GM12878 (cell line): ENCODE measurements around the gene RPL18. TPM values are rescaled to one million over a fixed set of nuclear protein-coding genes. Genes with fewer than 3 reads are reported as not detected.

Experiments
- ATF7 ChIP-seq: fragments of 450-650 bp; IDR thresholded peaks from 2 replicates; pipeline ENCODE4 v1.6.1; 2016; ENCODE audit warnings: low read depth, mild to moderate bottlenecking
- BACH1 ChIP-seq: fragments of 450-650 bp; IDR thresholded peaks from 2 replicates; pipeline ENCODE4 v1.6.1; 2017; ENCODE audit warnings: mild to moderate bottlenecking, borderline replicate concordance
- BCL3 ChIP-seq: IDR thresholded peaks from 2 replicates; pipeline ENCODE4 v1.6.1; 2011; ENCODE audit warnings: borderline replicate concordance, low read depth, mild to moderate bottlenecking, moderate library complexity, low read length; ENCODE audit not compliant: insufficient read depth, poor library complexity, severe bottlenecking
- ETV6 ChIP-seq, 2 experiments: fragments of 450-650 bp in 1 of 2; IDR thresholded peaks in 1 of 2; conservative IDR thresholded peaks in 1 of 2; 2 replicates each; pipeline ENCODE4 v1.6.1; 2014; ENCODE audit warnings: antibody characterized with exemption in 1 of 2, borderline replicate concordance in 1 of 2, low read depth in 1 of 2, mild to moderate bottlenecking in 1 of 2, moderate library complexity in 1 of 2
- HDAC2 ChIP-seq: fragments of 200-600 bp; sonication (generic); IDR thresholded peaks from 2 replicates; pipeline ENCODE4 v1.6.1; 2017
- MEF2A ChIP-seq: IDR thresholded peaks from 2 replicates; pipeline ENCODE4 v1.6.1; 2011; ENCODE audit warnings: low read depth, mild to moderate bottlenecking, low read length, moderate library complexity; ENCODE audit not compliant: insufficient read depth
- MLLT1 ChIP-seq: fragments of 450-650 bp; IDR thresholded peaks from 2 replicates; pipeline ENCODE4 v1.6.1; 2016; ENCODE audit warnings: mild to moderate bottlenecking
- PAX5 ChIP-seq: IDR thresholded peaks from 2 replicates; pipeline ENCODE4 v1.6.1; 2011; ENCODE audit warnings: low read depth, low read length, borderline replicate concordance
- PAX8 ChIP-seq: fragments of 450-650 bp; IDR thresholded peaks from 2 replicates; pipeline ENCODE4 v1.6.1; 2017; ENCODE audit warnings: mild to moderate bottlenecking, moderate library complexity
- RBBP5 ChIP-seq: fragments of 200-600 bp; sonication (generic); conservative IDR thresholded peaks from 2 replicates; pipeline ENCODE4 v1.6.1; 2016
- SIX5 ChIP-seq: IDR thresholded peaks from 2 replicates; pipeline ENCODE4 v1.6.1; 2011; ENCODE audit warnings: mild to moderate bottlenecking, low read depth, low read length, moderate library complexity; ENCODE audit not compliant: severe bottlenecking
- SPI1 ChIP-seq: IDR thresholded peaks from 2 replicates; pipeline ENCODE4 v1.6.1; 2011; ENCODE audit warnings: low read depth, mild to moderate bottlenecking, low read length, moderate library complexity, borderline replicate concordance; ENCODE audit not compliant: insufficient read depth
- SREBF1 ChIP-seq: IDR thresholded peaks from 2 replicates; pipeline ENCODE4 v1.6.1; 2012; ENCODE audit warnings: mild to moderate bottlenecking, low read length
- YY1 ChIP-seq: IDR thresholded peaks from 2 replicates; pipeline ENCODE4 v1.6.1; 2011; ENCODE audit warnings: low read depth, mild to moderate bottlenecking, low read length
- ZBTB4 ChIP-seq: fragments of 450-650 bp; formaldehyde crosslinking; IDR thresholded peaks from 2 replicates; pipeline ENCODE4 v1.4.0; 2022; ENCODE audit warnings: mild to moderate bottlenecking, moderate library complexity
- ZBTB40 ChIP-seq: fragments of 450-650 bp; IDR thresholded peaks from 2 replicates; pipeline ENCODE4 v1.6.1; 2016; ENCODE audit warnings: mild to moderate bottlenecking, moderate library complexity, borderline replicate concordance
- ZNF217 ChIP-seq: fragments of 450-650 bp; IDR thresholded peaks from 2 replicates; pipeline ENCODE4 v1.6.1; 2017; ENCODE audit warnings: antibody characterized with exemption, mild to moderate bottlenecking
- ZSCAN29 ChIP-seq: fragments of 450-650 bp; IDR thresholded peaks from 2 replicates; pipeline ENCODE4 v1.6.1; 2017; ENCODE audit warnings: mild to moderate bottlenecking, moderate library complexity
- polyA plus RNA-seq, 11 experiments: library from polyadenylated mRNA; depleted of rRNA in 4 of 11; unstranded in 6 of 11; stranded (reverse) in 5 of 11; fragments of >200 nt; fragmentation: Nextera tagmentation in 4 of 11; fragmentation: Illumina TruSeq in 1 of 11; extraction: Ambion mirVana in 4 of 11; extraction: Trizol in 1 of 11; gene quantifications; 1 replicate in 1 of 11; 2 replicates in 10 of 11; pipeline versions ENCODE4 v1.2.1 to v1.2.3, GENCODE V29; 2011 to 2016; ENCODE audit warnings: inconsistent platforms in 2 of 11, missing spikeins in 2 of 11, low read depth in 1 of 11
- total RNA-seq, 4 experiments: library from RNA; depleted of rRNA in 3 of 4; stranded (reverse); fragments of >200 nt in 3 of 4; fragmentation: Illumina TruSeq in 1 of 4; extraction: Trizol in 1 of 4; gene quantifications; 2 replicates each; pipeline versions ENCODE4 v1.2.1 to v1.2.3, GENCODE V29; 2013 to 2021

RPL18 gene
- total and polyA plus RNA-seq, 10 of the 15 experiments (the other 5 are each of a cell fraction or from before 2014, with no cell fraction given): 393 to 4,267 (median 2,019) TPM

- TF ChIP-seq ZBTB40 (peak; percentile 95), MEF2A (no peak), PAX5 (peak; percentile 39; the same call in 1 of the 2 replicates), YY1 (peak; percentile 93), ATF7 (peak; percentile 92), ZSCAN29 (peak; percentile 63; the same call in 1 of the 2 replicates), BACH1 (peak; percentile 74), MLLT1 (peak; percentile 85), ETV6 (conservative IDR thresholded peaks at IDR 0.05 in 1 of 2, IDR thresholded peaks at IDR 0.05 in 1 of 2; ENCODE audit: borderline replicate concordance in 1 of 2, low read depth in 1 of 2) (no peak), SPI1 (peak; percentile 46; the same call in 1 of the 2 replicates), ZBTB4 (CRISPR knock-in tag) (no peak), HDAC2 (peak; percentile 56; the same call in 1 of the 2 replicates), BCL3 (no peak), RBBP5 (peak; percentile 94; the same call in 1 of the 2 replicates), ZNF217 (no peak), SREBF1 (no peak), PAX8 (no peak), SIX5 (peak; percentile 73)
These were observed at the start of gene RPL18, which contains the start of gene SPHK2 (continued) for GRCh38 chr19:48618916-48619691.
